GM18907 (cell line): ENCODE results near the gene ZBTB4.

Source experiments
- ATAC-seq: cut with Tn5 transposase; IDR thresholded peaks from one replicate; pipeline ENCODE4 v1.9.1; 2021; ENCODE audit warnings: mild to moderate bottlenecking, moderate library complexity; ENCODE audit not compliant: unreplicated experiment

Gene ZBTB4

GRCh38 chr17:7423679-7424078 is 55.8 kb downstream of the ZBTB4 start:
- ATAC-seq = no peak

- no peak for ATAC-seq
Observed at GRCh38 chr17:7421186-7421585, 58.2 kb downstream of the ZBTB4 start.

- no peak for ATAC-seq
Observed at GRCh38 chr17:7419819-7420610, 59.4 kb downstream of the ZBTB4 start, which contains the start of gene SPEM1. TSS of gene SPEM1 (plus strand) at chr17:7420324. CDS start at chr17:7420385, 61 bp downstream.

- no peak for ATAC-seq
Observed at GRCh38 chr17:7418472-7419152, 60.8 kb downstream of the ZBTB4 start.

- no peak for ATAC-seq
Observed at GRCh38 chr17:7417056-7417655, 62.3 kb downstream of the ZBTB4 start.

- ATAC-seq = no peak
Observed at GRCh38 chr17:7416323-7416722, 63.1 kb downstream of the ZBTB4 start.

GRCh38 chr17:7415784-7416183 is 63.6 kb downstream of the ZBTB4 start:
- no peak for ATAC-seq

GRCh38 chr17:7414837-7415236 is 64.6 kb downstream of the ZBTB4 start:
- no peak for ATAC-seq

- ATAC-seq = no peak
Observed at GRCh38 chr17:7413346-7413985, 66.0 kb downstream of the ZBTB4 start.

- ATAC-seq = no peak
Observed at GRCh38 chr17:7411427-7411750, 68.0 kb downstream of the ZBTB4 start.

GRCh38 chr17:7410634-7411426 is 68.6 kb downstream of the ZBTB4 start:
- ATAC-seq = no peak

- no peak for ATAC-seq
Observed at GRCh38 chr17:7409716-7410115, 69.7 kb downstream of the ZBTB4 start.
